ENCODE data around the gene SLC35D3.

- TF ChIP-seq EP300 (IDR thresholded peaks at IDR 0.05; ENCODE audit: low read depth) (no peak), POLR2A (IDR thresholded peaks at IDR 0.05) (no peak), POLR2AphosphoS5 (IDR thresholded peaks at IDR 0.05) (no peak), CTCF (IDR thresholded peaks at IDR 0.05) (no peak)
Observed at GRCh38 chr6:136923954-136924673, 2.0 kb downstream of the SLC35D3 start.

Data from transverse colon (tissue), 4 donors.